Dermis microvascular lymphatic vessel endothelial cell (primary cell): ENCODE data around the gene HDAC7. TPM values are rescaled to one million over a fixed set of nuclear protein-coding genes. Genes with fewer than 3 reads are reported as not detected.

ENCODE experiments used
- DNase-seq, 2 donors: peaks; one replicate each; pipeline versions ENCODE4 v3.0.0 to v3.0.0-alpha.2; 2010; ENCODE audit warnings: low read depth in 2 of 2
- total RNA-seq: library from RNA; depleted of rRNA; stranded (reverse); fragments of >200 nt; gene quantifications from 2 replicates; pipeline ENCODE4 v1.2.1, GENCODE V29; 2014

HDAC7 gene
- 28.8 and 43.6 TPM in 2 replicates for total RNA-seq

DNA sequence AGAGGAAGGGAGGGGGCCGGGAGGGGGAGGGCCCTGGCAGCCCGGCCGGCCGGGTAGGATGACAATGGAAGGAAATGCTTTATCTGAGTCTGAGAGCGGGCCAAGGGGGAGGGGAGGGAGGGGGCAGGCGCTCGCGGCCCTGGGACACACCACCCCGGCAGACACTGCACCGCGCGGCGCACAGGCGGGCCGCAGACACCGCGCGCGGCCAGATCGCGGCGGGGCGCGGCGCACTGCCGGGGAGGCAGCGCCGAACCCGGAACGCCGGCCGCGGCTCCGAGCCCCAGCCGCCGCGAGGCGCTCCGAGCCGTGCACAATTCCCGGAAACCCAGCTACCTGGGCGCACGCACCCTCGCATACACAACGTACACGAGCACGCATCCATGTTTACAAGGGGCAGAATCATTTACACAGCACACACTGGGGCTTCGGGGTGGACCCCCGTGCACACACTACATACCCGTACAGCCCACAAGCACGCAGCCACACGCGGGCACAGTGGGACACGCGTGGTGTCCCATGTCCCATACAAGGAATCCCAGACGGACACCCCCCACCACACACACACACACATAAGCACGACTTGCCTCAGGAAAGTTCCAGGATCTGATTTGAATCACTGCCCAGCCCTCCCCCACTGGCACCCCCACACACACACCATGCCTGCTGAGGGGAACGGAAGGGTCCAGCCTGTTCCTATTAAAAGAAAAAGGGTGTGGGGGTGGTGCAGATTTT is at the start of gene HDAC7:
Gene HDAC7, minus strand, starts transcription at position 8 of the 735 bp plus-strand sequence. CDS start 118 bp downstream, outside the sequence.
- DNase-seq = peak; percentile 76 to 91

DNA sequence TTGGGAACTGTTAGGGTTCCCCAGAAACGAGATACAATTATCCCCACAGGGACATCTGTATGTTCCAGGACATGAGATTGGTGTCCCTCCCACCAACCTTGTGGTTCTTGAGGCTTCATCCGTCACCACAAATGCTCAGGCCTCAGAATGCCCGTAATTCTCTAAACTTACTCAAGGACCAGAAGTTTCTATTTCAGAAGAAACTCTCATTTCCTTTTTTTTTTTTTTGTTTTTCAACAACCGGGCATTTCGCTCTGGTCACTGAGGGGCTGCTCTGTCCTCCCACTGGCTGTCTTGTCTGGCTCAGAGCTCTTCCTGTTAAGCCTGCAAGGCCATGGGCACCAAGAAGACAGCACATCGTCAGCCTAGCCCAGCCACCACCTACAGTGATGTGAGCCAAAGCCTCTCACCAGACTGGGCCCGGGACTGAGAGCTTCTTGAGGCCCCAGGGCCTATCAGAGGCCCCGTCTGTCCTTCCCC is 48.9 kb upstream of the HDAC7 start:
- DNase-seq = no peak

DNA sequence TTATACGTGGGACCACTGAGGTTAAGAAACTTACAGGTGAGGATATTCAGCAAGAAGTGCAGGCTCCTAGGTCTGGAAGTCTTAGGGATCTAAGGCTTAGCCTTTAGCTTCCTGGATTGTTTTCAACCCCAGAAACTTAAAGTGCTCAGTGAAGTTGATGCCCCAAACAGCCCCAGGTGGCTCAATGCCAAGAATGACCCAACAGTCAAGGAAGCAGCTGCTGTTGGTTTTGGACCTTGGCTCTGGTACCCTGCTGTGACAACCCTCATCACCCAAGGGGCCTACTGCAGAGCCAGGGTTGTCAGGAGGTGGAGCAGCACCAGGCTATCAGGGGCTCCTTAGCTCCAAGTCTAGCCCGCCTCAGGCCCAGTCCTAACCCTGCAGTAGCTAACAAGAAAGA is 48.3 kb upstream of the HDAC7 start:
- DNase-seq = peak in 1 of 2 donors; percentile 36

DNA sequence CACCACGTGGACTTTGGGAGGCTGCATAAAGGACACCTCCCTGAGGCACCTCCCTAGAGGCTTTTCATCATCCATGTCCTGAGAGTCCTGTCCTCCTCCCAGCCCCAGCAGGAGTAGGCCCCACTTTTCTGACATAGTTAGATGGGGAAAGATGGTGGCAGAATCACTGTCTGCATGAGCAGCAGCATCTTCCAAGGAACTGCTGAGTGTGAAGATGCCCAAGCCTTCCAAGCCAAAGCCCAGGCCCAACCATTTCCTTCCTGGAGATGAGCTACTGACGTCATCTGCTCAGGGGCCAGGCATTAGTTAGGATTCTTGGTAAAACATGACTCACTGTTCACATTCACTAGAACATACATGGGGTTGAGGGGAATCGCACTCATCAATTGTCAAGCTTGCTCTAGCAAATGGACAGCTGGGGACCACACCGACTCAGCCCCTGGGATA is 47.8 kb upstream of the HDAC7 start:
- peak in 1 of 2 donors; percentile 60 for DNase-seq

DNA sequence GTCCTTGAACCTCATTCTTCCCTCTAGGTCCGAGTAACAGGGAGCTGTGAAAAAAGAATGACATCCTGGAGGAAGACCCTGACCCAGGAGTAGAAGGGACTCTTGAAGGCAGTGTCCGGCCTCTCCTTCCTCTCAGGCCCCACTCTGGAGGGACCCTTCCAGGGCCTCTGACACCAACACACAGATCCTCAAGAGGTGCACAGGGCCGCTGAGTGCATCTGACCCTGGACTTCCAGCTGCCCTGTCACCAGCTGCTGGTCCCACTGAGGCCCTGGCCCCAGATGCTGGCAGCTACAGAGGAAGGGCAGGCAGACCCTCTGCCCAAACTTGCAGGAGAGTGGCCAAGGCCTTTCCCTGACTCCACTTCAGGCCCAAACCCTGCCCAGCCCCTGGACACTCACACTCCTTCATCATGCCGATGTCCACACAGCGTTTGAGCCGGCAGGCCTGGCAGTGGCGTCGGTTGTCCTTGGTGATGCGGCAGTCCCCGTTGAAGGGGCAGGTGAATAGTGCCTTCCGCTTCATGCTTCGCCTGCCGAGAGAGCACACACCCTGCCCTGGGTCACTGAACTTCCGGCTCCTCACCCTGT is 45.0 kb upstream of the HDAC7 start:
- DNase-seq = no peak

DNA sequence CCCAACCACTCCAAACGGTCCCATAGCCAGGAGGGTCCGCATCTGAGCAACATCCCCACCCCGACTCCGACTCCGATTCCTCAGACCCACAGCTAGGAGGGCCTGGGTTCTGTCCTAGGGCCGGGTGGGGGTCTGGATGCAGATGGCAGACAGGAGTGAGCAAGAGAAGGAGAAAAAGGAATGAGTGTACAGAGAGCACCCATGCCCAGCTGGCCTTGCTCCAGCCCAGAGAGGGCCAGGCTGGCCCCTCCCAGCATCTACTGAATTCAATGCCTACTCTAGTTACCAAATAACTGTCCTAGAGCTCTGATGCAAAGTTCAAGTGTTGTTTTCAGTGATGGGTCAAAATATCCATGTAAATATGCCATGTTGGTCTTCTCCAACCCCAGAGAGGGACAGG is 44.3 kb upstream of the HDAC7 start:
- no peak for DNase-seq

DNA sequence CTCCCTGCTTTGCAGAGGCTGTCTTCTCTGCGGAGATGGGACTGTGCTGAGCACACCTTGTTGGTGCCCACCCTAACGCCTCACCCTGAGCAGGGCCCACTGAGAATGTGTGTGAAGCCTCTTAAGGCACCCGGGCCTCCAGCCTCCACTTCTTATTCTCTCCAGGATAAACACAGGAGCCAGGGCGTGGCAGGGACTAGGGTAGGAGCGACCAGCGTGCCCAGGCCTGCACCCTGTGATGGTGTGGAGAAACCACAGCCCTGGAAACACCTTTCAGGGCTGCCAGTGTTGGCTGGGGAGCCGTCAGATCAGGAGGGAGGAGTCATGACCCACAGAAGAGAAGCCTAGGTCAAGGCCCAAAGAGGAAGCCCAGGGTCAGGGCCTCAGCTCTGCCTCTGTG is 43.8 kb upstream of the HDAC7 start:
- no peak for DNase-seq

DNA sequence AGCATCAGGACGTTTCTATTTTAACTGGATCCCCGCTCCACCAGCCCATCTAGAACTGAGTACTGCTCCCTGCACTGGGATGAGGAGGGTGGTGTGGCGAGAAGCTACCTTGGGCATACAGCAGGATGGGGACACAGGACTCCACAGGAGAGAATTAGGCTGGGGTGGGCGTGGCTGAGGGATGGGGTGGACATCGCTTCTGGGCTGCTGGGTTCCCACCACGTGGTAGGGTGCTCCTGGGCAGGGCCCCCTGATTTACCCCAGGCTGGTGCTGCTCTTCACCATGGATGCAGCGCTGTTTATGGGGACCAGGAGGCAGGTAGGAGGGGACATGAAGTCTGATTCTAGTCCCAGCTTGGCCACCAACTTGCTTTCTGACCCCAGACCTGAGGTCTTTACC is 43.2 kb upstream of the HDAC7 start:
- no peak for DNase-seq

DNA sequence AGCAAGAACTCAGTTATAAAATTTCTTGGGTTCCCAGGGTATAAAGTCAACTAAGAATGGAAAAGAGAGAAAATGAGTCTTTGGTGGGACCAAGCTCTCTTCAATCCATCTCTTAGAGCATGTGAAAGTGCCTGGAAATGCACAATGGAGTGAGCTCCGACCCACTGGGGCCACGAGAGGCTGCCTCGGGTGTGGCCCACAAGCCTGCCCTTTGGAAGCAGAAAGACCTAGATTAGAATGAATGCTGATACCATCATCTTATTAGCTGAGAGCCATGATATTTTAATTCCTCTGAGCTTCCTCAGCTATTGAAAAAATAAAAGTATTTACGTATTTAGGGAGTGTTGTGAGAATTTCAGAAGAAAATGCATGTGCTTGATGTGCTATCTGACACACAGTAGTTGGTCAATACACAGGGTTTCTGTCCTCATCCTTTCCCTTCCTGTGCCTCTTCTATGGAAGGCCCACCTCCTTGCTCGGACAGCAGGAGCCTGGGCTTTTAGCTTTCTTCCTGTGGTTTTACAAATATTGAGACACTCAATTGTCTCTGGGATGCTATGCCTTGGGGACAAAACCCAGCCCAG is 42.6 kb upstream of the HDAC7 start:
- no peak for DNase-seq

DNA sequence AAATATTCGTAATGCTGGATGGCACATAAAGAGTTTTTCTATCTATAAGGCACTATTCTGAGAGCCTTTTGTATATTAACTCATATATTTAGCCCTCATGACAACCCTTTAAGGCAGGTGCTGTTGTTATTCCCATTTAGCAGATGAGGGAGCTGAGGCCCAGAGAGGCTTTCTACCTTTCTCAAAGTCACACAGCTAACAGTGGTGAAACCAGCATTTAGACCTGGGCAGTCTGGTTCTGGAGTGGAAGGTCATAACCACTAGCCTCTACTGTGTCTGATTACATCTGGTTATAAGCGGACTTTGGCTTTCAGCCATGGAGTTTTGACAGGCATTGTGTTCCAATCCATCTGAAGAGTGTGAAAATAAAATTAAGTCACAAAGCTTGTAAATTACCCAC is 41.2 kb upstream of the HDAC7 start:
- no peak for DNase-seq

DNA sequence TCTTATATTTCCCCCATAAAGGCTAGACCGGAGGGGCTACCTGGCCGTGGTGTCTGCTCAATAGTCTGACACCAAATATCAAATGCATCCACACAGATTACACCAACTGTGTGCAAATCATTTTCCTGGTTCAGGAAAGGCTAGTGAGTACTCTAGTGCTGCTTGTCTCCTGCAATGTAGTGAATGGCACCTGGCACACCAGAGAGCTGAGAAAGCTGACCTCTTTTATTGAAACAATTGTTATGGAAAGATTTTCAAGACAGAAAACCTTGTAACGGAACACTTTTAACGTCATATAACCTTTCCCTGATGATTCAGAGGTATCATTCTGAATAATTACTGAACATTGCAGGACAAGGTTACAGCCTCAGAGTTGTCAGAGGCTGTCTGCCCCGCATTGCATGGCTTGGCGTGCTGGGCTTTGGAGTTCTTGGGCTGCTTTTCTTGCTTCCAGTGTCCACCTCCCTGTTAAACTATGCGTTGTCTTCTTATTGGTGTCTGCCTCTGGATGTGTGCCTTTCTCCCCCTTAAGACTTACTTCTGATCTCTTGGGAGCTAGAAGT is 40.7 kb upstream of the HDAC7 start:
- DNase-seq = no peak

DNA sequence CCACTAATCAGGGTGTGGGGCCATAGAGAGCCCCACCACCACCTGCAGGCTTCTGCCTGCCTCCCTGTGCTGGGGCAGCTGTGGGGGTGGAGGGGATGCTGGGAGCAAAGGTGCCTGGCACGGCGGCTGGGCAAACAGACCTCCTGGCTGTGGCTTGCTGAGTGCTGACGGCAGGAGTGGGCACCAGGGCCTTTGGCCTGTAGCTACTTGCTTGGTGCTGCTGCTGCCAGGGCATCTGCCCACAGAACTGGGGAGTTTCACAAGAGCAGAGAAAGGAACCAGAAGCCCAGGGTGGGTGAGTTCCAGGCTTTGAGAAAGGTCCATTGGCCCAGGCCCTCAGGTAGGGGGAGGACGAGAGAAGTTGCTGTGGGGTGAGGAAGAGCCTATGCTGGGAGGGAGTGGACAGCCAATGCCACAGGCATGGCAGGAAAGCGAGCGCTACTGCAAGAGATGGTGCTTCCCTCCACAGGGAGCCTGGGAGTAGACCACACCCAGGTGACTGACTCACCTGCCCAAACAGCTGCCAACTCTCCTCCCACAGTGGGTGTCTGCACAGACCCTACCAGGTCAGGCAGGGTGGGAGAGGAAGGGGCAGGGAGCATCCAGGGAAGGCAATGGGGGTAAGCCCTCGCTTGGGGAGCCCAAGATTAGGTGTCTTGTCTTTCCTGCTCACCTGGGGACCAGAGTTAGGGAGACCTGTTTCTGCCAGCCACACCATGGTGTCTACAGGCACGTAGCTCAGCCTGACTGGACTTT is 39.0 kb upstream of the HDAC7 start:
- no peak for DNase-seq

DNA sequence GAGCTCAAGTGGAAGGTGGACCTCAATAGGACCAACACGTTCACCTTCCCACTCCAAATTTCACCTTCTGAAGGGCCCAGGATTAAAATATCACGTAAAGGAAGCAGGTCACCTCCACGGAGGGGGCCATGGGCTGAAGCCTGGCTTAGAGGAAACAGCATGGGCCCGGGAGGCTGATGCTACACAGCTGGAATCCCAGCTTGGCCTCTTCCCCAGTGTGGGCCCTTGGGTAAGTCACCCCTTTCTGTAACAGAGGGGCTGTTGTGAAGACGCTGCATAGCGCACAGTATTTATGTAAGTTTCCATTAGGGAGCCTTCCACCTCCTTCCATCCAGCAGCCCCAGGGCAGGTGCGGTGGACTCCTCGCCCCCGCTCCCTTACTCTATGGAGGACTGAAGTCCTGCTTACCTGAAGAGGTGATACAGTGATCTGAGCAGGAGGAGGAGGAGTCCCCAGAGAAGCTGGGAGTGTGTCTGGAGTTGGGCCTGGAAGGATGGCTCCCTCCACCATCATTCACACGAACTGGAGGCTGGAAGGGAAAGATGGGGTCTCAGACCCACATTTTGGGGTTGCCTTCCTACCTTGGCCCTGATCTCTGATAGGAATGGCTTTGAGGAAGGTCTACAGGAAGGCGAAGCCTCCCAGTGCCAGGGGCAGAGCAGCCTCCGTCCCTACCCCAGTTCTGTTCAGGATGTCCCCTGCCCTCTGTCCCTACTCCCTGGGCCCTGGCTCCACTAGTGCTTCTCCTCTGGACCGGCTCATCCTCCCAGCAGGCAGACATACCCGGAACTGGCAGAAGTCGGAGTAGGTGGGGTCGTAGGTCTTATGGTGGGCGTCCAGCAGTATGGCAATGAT is 37.2 kb upstream of the HDAC7 start:
- DNase-seq = no peak

DNA sequence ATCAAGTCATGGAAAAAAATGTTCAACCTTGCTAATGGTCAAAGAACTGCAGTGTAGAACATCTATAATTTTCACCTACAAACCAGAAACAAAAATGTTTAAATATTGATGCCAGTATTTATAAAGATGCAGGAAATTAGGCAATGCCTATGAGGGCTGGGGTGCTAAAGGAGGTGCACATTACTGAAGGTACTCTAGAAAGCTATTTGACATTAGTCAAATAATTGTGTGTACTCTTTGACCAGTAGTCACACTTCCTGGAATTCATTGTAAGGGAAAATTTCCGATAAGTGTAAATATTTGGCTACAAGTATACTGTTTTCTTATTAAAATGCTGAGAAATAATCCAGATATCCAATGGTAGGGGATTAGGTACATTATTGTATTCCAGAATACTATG is 36.4 kb upstream of the HDAC7 start:
- DNase-seq = no peak

DNA sequence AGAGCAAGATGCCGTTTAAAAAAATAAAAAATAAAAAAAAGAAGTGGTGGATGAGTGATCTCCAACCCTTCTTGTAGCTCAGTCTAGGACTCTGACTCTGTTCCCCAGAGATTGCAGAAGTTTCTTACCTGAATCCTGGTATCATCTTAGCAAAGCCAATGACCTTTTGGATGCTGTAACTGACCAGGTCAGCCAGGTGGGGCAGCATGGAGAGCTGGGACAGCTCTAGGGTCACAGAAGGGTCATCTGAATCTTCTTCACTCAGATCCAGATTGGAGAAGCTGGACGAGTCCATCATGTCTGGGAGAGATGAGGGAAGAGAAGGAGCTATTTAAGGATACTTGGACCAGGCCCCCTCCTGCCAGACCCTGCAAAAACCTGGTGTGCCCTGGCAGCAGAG is 35.8 kb upstream of the HDAC7 start:
- no peak for DNase-seq

DNA sequence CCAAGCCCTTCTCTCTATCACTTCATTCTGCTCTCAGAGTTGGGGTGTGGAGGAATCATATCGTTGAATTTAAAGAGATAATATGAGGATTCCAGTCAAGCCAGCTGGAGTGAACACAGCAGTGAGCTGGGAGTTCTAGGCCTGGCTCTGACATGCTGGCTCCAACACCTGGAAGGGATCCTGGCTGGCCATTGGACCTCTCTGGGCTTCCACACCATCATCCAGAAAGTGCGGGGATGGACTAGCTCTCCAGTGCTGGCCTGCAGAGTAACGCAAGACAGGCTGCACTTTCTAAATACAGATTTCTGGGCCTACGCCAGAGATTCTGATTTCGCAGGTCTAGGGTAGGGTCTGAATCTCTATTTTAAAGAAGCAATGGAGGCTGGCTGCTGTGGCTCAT is 34.8 kb upstream of the HDAC7 start:
- no peak for DNase-seq

DNA sequence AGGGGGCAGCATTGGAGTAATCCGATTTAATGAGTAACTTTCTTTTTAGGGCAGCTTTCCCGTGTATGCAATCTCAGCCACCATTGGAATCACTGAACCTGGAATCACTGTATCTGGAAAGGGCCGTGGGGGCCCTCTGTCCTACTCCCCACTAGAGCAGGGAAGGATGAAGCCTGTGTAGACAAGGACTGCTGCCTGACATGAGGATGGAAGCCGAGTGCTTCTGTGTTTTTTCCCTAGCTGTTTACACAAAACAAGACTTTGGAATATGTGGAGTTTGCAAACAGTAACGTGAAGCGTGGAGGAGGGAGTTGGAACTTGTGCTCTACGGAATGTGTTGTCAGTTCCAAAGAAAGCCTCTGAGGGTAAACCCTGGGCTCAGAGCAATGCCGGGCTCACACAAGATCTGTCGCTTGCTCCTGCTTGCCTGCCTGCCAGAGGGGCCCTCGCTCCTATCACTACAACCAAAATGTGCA is 32.4 kb upstream of the HDAC7 start:
- no peak for DNase-seq

DNA sequence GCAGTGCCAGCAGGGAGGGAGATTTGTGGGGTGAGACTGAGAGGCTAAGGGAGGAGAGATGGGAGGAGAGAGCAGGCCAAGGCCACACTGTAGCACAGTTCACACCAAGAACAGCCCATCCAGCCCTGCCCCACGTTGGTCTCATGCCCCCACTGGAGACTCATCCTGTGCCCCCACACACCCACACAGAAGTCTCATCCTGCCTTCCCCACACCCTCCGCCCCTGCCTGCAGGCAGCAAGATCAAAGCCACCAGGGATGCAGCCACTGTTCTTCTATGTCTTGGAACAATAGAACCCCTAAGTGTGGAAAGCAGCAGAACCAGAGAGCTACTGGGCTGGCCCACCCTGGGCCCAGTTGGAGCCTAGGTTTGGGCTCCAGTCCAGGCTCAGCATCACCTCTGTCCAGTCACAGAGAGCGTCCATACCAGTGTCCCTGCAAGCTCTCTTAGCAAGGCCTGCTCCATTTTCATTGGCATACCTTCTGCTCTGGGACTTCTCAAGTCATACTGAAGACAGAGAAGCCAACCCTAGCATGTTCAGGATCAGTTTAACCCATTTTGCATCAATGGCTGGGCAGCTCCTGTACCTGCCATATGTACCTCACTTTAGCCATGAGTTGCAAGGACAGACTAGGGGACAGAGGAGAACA is 31.7 kb upstream of the HDAC7 start:
- no peak for DNase-seq

DNA sequence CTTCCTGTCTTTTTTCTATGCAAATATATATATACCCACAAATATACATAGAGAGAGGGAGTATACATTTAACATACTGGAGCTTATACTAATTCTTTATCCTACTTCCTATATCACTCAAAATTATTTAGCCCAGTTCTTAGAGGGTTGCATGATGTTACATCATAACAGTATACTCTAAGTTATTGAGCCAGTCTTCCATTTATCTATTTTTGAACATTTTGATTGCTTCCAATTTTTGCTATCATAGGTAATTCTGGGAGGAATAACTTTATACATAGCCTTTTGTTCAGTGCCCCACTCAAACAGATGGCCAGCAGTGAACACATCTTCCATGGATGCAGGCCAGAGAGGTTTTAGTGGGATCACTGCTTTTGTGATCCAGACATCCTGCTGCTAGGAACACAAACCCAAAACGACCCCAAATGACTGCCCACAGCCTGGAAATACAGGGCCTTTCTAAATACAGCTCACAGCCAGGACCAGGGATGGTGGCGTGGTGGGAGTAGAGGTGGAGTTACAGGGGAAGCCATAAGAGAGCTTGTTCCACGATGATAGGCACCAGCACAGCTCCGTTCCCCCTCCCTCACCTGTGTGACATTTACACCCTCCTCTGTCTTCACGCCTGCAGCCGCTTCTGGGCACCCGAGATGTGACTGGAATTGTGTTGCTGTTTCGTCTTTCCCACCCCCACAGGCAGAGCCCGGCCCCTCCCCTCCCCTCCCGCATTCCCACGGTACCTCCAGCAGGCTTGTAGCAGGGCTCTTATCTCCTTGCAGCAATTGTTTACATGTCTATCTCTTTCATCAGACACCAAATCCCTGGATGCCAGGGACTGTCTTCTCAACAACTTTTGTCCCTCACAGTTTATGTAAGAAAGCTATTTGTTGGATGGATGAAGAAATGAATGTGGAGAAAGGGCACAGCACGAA is 30.7 kb upstream of the HDAC7 start:
- no peak for DNase-seq
